Fibroblast of skin of left biceps (primary cell): Measurements from ENCODE around the gene UBQLN4.
"Not testable (repeated sequence)": the region's sequence is repeated elsewhere in the genome, so short reads cannot be mapped to it uniquely, and the experiment has no call there.

Experiments
- DNase-seq, 2 experiments: peaks; one replicate each; pipeline ENCODE4 v3.0.0-alpha.2; 2013; ENCODE audit warnings: low read depth in 2 of 2

Gene UBQLN4

DNA sequence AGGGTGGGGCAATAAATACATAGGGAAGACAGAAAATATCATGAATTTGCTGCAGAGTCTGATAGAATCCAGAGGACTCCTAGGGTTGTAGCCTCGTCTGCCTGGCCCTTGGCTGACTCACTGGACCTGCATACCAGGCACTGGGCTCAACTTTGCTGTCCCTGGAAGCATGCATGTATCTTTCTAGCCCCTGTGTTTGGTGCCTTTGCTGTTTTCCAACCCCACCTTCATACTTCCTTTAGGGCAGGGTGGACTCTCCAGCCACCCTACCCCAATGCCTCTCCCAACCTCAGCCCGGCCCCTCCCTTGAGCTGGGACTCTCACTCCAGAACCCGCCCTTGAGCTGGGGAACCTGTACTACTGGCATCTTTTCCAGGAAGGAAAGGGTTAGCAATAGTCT lies 8.6 kb upstream of the UBQLN4 start:
- no peak for DNase-seq

DNA sequence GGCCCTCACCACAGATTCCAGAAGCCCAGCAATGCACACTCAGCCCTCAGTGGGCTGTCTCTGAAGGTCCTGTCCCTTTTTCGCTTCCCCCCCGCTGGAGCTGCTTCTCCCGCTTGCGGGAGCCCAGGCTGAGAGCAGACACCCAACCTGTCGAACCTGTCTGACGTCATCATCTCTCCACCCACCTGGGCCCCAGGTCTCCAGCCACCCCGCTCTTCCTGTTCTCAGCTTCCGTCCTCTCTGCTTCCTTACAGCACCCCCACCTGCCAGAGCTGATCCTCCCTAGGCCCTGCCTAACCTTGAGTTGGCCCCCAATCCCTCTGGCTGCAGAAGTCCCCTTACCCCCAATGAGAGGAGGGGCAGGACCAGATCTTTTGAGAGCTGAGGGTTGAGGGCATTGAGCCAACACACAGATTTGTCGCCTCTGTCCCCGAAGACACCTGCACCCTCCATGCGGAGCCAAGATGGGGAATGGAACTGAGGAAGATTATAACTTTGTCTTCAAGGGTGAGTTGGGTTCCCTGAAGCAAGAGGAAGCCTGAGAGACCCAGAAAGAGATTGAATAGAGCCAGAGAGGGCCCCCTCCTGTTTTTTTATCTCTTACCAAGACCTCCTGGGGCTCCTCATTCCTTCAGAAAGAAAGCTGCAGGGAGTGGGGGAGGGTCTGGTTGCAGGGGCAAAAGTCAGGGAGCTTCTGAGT lies 7.5 kb upstream of the UBQLN4 start, which contains the start of gene RAB25:
Gene RAB25 (plus strand): TSS at position 224 of the 700 bp plus-strand sequence. CDS start 241 bp downstream, at position 465.
- DNase-seq: no peak

DNA sequence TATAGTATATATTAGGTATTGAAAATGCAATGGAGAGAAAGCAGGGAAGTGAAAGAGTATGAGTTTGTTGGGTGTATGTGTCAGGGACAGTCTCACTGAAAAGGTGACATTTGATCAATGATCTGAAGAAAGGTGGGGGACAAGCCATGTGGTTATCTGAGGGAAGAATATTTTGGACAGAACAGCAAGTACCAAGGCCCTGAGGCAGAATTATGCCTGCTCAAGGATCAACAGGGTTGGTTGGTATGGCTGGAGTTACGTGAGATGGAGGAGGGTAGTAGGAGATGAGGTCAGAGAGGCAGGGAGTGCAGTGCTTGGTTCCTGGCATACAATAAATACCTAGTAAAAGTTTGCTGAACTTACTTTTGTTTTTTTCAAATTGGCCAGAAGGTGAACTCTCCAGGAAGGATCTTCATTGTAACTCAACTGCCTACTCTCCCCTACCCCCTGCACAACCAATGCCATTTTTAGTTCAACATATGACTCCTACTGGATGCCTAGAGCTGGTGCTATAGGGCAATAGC lies 2.8 kb upstream of the UBQLN4 start:
- DNase-seq: no peak

DNA sequence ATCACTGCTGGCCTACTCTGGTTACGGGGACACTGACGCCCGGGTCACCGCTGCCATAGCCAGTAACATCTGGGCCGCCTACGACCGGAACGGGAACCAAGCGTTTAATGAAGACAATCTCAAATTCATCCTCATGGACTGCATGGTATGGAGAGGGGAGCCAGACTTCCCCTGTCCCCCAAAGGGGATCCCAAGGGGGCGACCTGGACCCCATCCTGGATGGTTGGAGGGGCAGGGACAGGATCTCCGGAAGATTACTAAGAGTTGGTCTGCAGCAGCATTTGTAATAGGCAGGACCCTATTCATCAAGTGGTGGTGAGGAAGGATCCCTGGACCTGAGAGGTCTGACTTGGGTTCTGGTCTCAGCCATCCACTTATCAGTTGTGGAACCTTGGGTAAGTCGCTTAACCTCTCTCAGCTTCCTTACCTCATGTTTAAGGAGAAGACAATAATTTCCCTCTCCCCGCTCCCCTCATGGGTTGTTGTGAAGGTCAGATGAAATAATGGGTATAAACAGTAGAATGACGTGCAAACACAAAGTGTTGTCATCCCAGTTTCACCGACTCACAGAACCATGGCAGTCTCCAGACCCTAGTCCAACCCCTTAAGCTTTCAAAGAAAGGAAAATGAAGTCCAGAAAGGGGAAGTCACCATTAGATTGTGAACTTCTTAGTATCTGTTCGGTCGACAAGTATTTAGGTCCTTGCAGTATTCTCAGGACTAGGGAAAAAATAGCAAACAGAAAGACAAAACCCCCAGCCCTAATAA lies 1.9 kb upstream of the UBQLN4 start:
- no peak for DNase-seq

DNA sequence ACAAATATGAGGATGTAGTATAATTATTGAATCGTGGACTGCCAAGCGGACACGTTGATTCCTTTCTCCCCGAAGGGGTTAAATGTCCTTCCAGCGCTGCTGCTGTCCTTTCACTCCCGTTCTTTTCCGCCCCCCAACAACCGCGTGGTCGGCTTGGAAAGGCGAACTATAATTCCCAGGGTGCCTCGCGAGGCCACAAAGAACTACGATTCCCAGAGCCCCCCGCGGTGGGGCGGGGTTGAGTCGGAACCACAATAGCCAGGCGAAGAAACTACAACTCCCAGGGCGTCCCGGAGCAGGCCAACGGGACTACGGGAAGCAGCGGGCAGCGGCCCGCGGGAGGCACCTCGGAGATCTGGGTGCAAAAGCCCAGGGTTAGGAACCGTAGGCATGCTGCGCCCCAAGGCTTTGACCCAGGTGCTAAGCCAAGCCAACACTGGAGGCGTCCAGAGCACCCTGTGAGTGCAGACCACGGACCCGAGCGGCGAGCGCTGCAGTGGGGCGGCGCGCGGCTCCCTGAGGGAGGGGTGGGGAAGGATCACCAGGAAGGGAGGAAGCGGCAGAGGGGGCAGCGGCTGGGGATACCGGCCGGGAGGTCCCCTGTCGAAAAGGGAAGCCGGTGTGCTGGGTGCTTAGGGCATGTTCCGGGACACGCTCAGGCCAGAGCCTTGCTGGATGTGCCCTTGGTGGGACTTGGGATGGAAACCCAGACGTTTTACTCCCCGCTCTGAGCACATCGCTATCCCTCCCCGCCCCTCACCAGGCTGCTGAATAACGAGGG lies 1.1 kb upstream of the UBQLN4 start, which contains the start of gene LAMTOR2:
Gene LAMTOR2 (plus strand): TSS at position 283 of the 781 bp plus-strand sequence. CDS start 108 bp downstream, at position 391.
- DNase-seq: peak; percentile 88 to 89

DNA sequence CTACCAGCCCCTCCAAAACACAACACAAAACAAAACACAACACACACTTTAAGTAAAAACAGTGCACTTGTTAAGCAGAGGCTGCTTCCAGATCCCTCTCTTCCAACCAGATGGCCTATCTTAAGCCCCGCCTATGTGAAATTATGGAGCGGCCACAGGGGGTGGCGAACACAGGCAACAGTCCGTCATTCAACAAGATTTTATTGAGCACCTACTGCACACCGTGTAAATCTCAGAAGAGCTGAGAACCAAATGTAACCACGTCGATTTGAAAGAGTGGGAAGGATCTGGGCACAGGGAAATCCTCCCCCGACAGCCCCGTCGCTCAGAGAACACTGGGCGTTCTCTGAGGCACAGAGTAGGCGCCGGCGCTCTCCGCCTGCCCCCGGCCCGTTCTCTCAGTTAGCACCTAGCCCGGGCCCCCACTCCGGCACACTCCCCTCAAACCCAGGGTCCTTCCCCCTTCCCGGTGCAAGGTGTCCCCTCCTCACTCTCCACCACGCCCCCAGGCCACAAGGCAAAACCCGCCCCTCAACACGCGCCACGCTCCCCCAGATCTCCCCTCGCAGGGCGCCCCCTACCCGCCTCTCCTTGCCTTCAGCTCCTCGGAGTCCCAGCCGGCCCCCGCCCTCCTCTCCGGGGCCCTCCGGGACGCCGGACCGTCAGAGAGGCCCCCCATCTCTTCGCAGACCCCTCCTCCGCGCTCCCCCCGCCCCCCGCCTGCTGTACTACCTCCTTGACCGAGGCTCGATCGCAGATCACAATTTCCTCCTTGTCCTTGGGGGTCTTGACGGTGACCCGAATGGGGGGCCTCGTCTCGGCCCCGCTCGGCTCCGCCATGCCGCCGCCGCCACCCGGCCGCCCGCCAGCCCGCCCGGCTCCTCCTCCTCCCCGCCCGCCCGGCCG lies 483 bp downstream of the UBQLN4 start:
- no peak for DNase-seq

DNA sequence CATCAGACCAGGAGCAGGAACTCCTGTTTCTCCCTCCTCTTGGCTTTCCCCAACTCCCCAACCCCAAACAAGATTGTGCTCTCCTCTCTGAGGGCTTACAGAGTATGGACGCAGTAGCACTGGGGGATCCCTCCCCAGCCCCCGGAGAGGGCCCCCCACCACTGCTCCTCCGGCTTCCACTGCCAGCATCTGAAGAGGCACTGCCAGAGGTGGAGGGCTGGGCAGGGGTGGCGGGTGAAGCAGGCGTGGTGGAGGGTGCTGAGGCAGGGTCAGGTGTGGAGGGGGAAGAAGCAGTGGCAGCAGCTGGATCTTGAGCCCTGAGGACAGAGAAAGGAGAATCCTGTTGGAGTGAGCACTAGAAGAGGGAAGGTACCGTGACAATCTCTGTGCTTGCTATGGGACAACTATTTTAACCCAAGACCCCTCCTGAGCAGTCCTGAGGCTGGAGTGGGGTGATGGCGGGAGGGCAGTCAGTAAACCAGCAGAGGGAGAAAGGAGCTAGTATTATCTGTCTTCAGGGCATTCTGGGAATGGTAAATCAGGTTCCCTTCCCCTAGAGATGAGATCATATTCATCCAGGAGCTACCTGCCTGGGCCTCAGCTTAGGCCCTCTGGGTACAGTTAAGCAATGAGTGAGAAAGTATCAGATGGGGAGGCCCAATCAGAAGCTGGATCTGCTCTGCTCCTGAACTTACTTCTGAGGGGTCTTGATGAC lies 2.4 kb downstream of the UBQLN4 start:
- no peak for DNase-seq

DNA sequence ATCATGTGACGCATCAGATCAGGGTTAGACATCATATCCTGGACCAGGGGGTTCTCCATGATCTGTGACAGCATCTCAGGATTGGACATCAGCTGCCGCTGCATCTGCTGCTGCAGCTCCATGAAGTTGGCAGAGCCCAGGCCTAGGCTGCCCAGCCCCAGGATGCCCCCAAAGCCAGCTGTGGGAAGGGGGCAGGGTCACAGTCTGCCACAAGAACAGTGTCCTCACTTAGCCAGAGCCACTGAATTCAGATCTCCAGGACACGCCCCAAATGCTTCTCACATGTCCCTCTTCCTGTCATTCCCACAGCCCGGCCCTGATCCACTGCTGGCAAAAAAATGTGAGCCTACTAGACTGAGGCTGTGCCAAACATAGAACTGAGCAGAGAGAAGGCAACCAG lies 3.2 kb downstream of the UBQLN4 start:
- no peak for DNase-seq

DNA sequence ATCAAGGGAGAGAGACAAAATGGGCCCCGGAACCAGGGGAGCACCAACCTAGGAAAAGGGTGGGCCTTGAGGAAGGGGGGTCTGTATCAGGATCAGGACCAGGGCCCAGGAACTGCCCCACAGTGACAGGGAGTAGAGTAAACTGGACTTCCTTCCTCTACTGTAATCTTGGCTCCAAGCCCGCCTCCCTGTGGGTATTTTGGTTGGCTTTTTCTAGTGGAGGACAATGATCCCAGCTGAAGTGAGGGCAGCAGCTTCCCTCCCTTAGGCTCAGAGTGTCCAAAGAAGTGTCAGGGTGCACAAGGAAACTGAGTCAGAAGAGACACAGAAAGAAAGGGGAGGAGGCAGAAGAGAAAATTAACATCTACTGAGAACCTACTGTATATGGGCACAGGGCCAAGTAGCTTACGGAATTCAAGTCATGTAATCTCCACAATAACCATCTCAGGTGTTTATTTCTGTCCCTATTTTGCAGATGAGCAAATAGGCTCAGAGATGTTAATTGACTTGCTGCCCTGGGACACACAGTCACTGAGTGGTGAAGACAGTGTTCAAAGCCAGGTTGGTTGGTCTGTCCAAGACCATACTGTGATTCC lies 4.8 kb downstream of the UBQLN4 start:
- no peak for DNase-seq

DNA sequence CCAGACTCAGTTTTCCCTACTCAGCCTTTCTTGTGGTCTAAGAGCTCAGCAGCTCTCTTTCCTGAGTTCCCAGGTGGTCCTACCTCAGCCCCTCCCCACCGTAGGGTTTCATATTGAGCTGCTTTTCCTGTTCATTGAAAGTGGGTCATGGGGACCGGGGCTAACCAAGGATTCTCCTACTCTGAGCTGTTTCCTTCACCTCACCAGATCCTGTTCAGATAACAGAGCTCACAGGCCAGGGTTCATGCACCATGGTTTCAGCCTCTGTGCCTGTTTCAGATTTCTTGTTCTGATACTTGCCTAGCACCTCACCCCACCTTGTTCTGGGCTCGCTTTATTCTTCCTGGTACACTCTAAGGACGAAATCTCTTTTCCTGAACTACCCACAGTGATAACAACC lies 8.5 kb downstream of the UBQLN4 start:
- DNase-seq: no peak

DNA sequence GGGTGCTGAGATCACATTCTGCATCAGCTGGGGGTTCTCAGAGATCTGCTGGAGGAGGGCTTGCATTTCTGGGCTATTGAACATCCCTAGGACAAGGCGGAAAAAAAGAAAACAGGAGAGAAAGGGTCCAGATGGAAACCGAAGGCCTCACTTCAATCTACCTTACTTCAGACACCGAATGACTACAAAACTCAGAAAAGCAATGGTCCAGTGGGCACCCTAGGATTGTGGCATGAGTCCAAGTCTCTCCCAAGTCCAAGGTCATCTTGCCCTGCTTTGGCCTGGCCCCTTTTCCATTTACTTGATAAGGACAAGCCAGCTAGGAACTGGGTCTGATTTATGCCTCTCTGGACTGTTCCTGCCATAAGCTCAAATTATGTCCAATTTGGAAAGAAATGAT lies 10.8 kb downstream of the UBQLN4 start:
- DNase-seq: no peak

DNA sequence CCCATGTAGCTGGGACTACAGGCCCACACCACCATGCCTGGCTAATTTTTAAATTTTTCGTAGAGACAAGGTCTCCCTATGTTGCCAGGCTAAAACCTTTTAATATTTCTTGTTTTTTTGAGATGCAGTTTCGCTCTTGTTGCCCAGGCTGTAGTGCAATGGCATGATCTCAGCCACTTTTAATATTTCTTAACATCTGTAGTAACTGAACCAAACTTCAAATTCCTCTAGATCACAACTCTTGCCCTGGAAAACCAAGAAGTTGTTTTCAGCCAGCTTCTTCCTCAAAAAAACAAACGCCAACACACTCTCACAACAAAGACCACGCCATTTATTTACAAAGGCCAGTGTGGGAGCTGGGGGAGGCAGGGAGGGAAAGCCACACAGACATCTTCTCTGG lies 18.6 kb downstream of the UBQLN4 start:
- not testable (repeated sequence) for DNase-seq

DNA sequence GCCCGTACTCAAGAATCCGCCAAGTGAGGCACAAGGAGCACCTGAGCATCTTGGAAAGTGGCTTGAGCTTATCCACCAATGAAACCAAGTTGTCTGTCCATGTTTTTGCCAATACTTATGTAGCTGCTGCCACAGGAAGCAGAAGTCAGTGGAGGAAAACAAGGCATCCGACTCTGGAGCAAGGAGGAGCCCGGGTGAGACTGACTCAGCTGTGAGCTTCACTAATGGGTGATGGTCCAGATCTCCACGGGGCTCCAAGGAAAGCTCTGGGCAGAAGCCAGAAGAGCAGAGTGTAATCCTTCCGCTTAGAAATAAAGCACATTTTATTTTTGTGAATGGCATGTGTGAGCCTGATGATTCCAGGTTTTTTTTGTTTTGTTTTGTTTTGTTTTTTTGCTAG lies 20.6 kb downstream of the UBQLN4 start:
- DNase-seq: no peak

DNA sequence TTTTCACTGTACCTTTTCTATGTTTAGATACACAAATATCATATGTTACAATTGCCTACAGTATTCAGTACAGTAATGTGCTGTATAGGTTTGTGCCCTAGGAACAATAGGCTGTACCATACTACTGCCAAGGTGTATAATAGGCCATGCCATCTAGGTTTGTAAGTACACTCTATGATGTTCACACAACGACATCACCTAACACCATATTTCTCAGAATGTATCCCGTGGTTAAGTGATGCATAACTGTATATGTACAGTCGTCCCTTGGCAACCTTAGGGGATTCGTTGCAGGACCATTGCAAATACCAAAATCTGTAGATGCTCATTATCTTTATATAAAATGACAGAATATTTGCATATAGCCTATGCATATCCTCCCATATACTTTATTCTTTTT lies 27.0 kb downstream of the UBQLN4 start:
- DNase-seq: no peak

DNA sequence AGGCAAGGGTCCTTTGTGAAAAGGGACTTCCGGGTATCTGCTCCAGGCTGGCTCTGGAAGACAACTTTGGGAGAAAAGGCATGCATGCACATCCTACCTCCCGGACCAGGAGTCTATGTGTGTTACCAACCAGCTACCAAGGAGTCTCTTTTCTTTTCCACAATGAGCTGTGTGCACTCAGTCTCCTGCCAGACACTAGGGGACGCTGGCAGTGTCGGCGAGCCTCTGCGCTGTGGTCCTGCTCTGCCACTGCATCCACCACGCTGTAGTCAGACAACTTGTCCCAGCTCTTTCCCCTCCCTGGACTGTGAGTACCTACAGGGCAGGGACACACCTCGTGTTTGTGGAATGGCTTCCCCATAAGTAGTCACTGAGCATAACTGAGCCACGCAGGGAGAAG lies 27.7 kb downstream of the UBQLN4 start:
- no peak for DNase-seq

DNA sequence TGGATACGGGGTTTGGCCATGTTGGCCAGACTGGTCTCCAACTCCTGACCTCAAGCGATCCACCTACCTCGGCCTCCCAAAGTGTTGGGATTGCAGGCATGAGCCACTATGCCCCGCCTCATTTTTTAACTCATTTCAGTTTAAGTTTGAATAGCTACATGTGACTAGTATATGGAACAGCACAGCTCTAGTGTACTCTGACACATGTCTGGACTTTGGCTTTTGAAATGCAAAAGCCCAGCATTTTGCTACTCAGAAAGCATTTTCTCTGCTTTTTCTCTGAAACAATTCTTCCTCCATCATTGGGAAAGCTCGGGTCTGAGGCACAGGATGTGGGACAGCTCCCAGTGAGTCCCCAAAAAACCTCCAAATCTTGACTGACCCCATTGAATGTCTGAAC lies 28.8 kb downstream of the UBQLN4 start:
- no peak for DNase-seq

DNA sequence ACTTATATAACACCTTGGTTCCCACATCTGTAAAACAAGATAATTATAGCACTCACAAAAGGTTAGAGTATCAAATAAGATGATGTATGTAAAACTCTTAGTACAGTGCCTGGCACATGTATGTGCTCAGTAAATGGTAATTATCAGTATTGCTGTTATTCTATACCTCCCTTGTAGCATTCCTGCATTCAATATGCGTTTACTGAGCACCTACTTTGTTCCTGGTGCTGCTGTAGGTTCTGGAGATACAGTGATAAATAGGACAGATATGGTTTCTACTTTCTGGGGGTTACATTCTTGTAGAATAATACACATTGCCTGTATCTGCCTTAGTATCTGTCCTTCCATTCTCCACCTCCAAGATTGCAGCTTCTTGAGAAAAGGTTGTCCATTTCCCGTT lies 31.6 kb downstream of the UBQLN4 start:
- DNase-seq: no peak

DNA sequence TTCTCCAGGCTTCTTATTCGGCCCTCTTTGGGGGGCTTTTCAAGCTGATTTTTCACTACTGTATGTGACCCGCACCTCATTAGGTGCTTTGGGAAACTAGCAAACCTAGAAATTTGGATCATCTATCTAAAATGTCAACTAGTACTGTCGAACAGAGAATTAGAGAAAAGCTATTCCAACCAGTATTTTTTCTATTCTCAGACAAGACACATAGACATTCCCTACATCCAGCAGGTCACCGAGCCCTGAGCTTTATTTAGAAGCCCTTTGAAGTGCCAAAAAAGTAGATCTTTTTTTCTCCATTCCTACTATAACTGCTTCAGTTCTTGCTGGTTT lies 32.5 kb downstream of the UBQLN4 start:
- DNase-seq: no peak

DNA sequence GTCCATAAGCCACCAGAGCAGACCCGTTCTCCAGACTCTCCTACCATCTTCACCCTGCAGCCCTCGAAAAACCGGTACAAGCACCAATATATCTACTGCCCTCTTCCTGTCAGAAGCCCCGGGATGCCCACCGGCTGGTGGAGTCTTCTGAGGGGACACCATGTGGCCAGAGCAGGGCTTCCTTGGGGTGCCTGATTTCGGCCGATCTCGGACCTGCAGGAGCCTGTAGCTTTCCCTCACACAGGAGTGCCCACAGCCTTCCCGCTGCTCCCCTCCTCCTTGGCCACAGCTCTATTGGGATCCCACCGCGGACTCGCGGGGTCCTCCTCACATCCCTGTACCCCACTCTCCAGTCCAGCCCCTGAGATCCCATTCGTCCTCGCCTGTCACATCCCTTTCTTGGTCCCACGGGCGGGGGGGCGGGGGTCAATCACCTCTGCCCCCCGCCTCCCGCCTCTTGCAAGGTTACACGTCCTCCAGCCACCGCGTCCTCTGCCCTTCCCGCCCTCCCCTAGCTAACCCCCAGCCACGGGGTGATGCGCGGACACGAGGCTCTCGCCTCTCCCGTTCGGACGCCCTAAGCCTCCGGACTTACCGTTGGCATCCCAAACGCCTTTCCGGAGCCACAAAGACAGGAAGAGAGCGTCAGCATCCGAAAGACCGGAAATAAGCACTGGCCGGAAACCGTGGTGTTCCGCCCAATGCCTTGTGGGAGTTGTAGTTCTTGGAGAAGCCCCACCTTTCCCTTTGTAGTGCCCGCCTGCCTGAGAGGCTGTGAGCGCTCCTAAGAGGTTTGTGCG lies 33.1 kb downstream of the UBQLN4 start, which contains the start of gene SSR2:
Gene SSR2 (minus strand): TSS at position 659 of the 800 bp plus-strand sequence. CDS start 784 bp downstream, outside the sequence.
- peak; percentile 62 to 67 for DNase-seq
